ENCODE data around the gene ZNF821.

Gene ZNF821

GRCh38 chr16:71885261-71885650, 1.3 kb upstream of the ZNF821 start:
- Histone ChIP-seq H3K9me3 (ENCODE audit: insufficient read depth, low read length, severe bottlenecking) (no peaks in the 10 kb centered on the region), H3K79me2 (ENCODE audit: insufficient read depth, low read length) (0 out of 2 replicates have a peak, but pooled peaks cover 2% of the 10 kb centered on the region), H2AFZ (ENCODE audit: low read depth, low read length) (no peak overlapping the region), H3K4me3 (ENCODE audit: low read depth in 1 of 2, low read length in 2 of 2) (no peak overlapping the region), H3K36me3 (ENCODE audit: insufficient read depth, low read length) (no peaks in the 10 kb centered on the region; the same call in 1 of the 2 replicates), H3K4me1 (ENCODE audit: insufficient read depth, low read length) (peaks cover 45% of the 10 kb centered on the region), H3K27ac (ENCODE audit: low read length) (no peak overlapping the region), H3K9ac (ENCODE audit: low read depth, low read length) (no peak overlapping the region), H3K4me2 (ENCODE audit: insufficient read depth, low read length) (no peak overlapping the region), H4K20me1 (ENCODE audit: insufficient read depth, low read length) (peaks cover 27% of the 10 kb centered on the region), H3K27me3 (ENCODE audit: insufficient read depth, low read length, poor library complexity) (peaks cover 9% of the 10 kb centered on the region)
- no peak for DNase-seq
- no peak for TF ChIP-seq EZH2 (IDR thresholded peaks at IDR 0.05; ENCODE audit: borderline replicate concordance, low read depth, low read length, severe bottlenecking)
- TF ChIP-seq CTCF (IDR thresholded peaks at IDR 0.05; ENCODE audit: borderline replicate concordance, extremely low read depth, low read length, poor library complexity, severe bottlenecking): no peak
- ATAC-seq (ENCODE audit: insufficient read depth, low read depth): no peak

- TF ChIP-seq CTCF (IDR thresholded peaks at IDR 0.05; ENCODE audit: borderline replicate concordance, extremely low read depth, low read length, poor library complexity, severe bottlenecking): no peak
- no peak for TF ChIP-seq EZH2 (IDR thresholded peaks at IDR 0.05; ENCODE audit: borderline replicate concordance, low read depth, low read length, severe bottlenecking)
- H3K4me3 ChIP-seq (ENCODE audit: low read depth in 1 of 2, low read length in 2 of 2): peak overlapping the region; percentile 67 to 86
- ATAC-seq (ENCODE audit: insufficient read depth, low read depth) (no peak; the same call in 2 of the 3 replicates), DNase-seq (peak; percentile 36)
- H2AFZ ChIP-seq (ENCODE audit: low read depth, low read length): peak overlapping the region; percentile 86
- H3K9ac ChIP-seq (ENCODE audit: low read depth, low read length): peak overlapping the region; percentile 83
- H3K4me2 ChIP-seq (ENCODE audit: insufficient read depth, low read length): peak overlapping the region; percentile 83
- H3K27me3 ChIP-seq (ENCODE audit: insufficient read depth, low read length, poor library complexity): peaks cover 9% of the 10 kb centered on the region
- H3K36me3 ChIP-seq (ENCODE audit: insufficient read depth, low read length): peaks cover 11% of the 10 kb centered on the region
- H3K79me2 ChIP-seq (ENCODE audit: insufficient read depth, low read length): 0 out of 2 replicates have a peak, but pooled peaks cover 2% of the 10 kb centered on the region
- peaks cover 51% of the 10 kb centered on the region for H3K4me1 ChIP-seq (ENCODE audit: insufficient read depth, low read length)
- H3K9me3 ChIP-seq (ENCODE audit: insufficient read depth, low read length, severe bottlenecking): no peaks in the 10 kb centered on the region
- H3K27ac ChIP-seq (ENCODE audit: low read length): peak overlapping the region; percentile 26; the same call in 1 of the 2 replicates
- H4K20me1 ChIP-seq (ENCODE audit: insufficient read depth, low read length): peaks cover 28% of the 10 kb centered on the region
Observed at GRCh38 chr16:71883168-71883848, 674 bp downstream of the ZNF821 start.

- H3K36me3 ChIP-seq (ENCODE audit: insufficient read depth, low read length): peaks cover 12% of the 10 kb centered on the region
- peaks cover 9% of the 10 kb centered on the region for H3K27me3 ChIP-seq (ENCODE audit: insufficient read depth, low read length, poor library complexity)
- H3K4me3 ChIP-seq (ENCODE audit: low read depth in 1 of 2, low read length in 2 of 2): peak overlapping the region in 1 of 2 experiments; percentile 67; a peak in 2 of 4 replicates
- ATAC-seq (ENCODE audit: insufficient read depth, low read depth) (no peak), DNase-seq (peak; percentile 69)
- no peak overlapping the region; the same call in 1 of the 2 replicates for H2AFZ ChIP-seq (ENCODE audit: low read depth, low read length)
- H3K4me1 ChIP-seq (ENCODE audit: insufficient read depth, low read length): peaks cover 51% of the 10 kb centered on the region
- H3K9me3 ChIP-seq (ENCODE audit: insufficient read depth, low read length, severe bottlenecking): no peaks in the 10 kb centered on the region
- TF ChIP-seq CTCF (IDR thresholded peaks at IDR 0.05; ENCODE audit: borderline replicate concordance, extremely low read depth, low read length, poor library complexity, severe bottlenecking) (peak; percentile 79), EZH2 (IDR thresholded peaks at IDR 0.05; ENCODE audit: borderline replicate concordance, low read depth, low read length, severe bottlenecking) (no peak)
- 0 out of 2 replicates have a peak, but pooled peaks cover 2% of the 10 kb centered on the region for H3K79me2 ChIP-seq (ENCODE audit: insufficient read depth, low read length)
- no peak overlapping the region for H3K27ac ChIP-seq (ENCODE audit: low read length)
- H3K4me2 ChIP-seq (ENCODE audit: insufficient read depth, low read length): peak overlapping the region; percentile 83
- H3K9ac ChIP-seq (ENCODE audit: low read depth, low read length): peak overlapping the region; percentile 83; the same call in 1 of the 2 replicates
- H4K20me1 ChIP-seq (ENCODE audit: insufficient read depth, low read length): peaks cover 28% of the 10 kb centered on the region
Observed at GRCh38 chr16:71882505-71883167, 1.3 kb downstream of the ZNF821 start.

Data from DND-41 (cell line).